Effector CD4-positive, alpha-beta T cell (primary cell): ENCODE data around the gene WSB1.
"Not testable (repeated sequence)": the region's sequence is repeated elsewhere in the genome, so short reads cannot be mapped to it uniquely, and the experiment has no call there.

Experiments used
- DNase-seq: peaks from one replicate; pipeline ENCODE4 v3.0.0-alpha.2; 2020

The WSB1 gene

DNA sequence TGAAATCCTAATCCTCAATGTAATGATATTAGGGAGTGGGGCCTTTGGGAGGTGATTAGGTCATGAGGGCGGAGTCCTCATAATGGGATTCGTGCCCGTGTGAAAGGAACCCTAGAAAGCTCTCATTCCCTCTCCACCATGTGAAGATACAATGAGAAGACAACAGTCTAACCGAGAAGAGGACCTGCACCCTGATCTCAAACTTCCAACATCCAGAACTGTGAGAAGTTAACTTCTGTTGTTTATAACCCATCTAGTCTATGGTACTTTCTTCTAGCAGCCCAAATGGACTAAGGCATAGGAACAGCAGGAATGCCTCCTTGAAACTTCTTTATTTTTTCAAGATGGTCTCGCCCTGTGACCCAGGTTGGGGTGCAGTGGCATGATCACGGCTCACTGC is 24.7 kb downstream of the WSB1 start:
- no peak for DNase-seq

DNA sequence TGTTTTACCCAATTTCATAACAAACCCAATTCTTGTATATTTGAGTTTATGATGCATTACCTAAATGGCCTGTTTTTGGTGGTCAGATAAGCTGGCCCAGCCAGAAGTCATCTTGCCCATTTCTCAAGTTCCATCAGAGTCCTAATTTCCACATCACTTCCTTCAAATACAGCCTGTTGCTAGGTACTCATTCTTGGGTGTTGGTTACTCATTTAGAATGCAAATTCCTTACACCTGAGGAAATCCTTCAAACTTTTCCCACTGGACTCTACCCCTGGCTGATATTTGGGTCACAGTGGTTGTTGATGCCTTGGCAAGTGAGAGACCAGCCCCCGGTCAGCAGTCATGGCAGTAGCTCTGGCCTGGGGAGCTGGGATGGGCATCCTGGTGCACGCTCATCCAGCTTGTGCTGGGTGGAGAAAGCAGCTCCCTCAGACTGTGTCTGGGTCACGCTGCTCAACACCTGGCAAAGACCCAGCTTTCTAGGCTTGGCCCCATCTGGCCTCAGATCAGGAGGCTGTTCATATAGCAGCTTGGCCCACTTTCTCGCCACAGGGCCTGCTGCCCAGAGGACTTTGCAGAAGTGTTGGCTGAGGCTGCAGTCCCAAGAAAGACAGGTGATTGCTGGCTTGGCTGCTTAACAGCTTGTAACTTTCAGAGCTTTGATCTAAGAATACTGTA is 25.8 kb downstream of the WSB1 start:
- no peak for DNase-seq

DNA sequence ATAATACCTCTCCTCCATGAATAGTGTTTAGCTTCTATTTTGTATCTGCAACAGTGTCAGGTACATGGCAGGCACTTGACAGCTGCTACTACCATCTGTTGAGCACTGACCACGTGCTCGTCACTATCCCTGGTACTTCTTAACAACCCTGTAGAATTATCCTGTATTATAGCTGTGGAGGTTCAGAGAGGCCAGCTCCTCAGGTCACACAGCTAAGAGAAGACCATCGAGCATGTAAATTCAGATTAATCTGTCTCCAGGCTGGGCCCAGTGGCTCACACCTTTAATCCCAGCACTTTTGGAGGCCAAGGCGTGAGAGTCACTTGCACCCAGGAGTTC is 26.3 kb downstream of the WSB1 start:
- no peak for DNase-seq

DNA sequence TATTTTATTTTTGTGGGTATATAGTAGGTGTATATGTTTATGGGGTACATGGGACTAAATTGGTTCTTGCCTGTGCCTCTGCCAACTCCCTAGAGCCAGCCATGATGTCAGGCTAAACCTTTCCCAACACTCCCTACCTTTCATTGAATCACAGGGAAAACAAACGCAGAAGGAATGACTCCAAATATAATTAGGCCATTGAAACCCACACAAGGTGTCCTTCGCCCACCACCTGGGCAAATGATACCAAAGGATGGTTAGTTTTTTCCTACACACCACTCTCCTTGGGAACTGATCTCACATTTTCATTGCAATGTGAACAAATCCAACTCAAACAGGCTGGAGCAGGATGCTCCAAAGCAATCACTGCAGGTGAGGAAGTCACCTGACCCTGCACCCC is 27.5 kb downstream of the WSB1 start:
- no peak for DNase-seq

DNA sequence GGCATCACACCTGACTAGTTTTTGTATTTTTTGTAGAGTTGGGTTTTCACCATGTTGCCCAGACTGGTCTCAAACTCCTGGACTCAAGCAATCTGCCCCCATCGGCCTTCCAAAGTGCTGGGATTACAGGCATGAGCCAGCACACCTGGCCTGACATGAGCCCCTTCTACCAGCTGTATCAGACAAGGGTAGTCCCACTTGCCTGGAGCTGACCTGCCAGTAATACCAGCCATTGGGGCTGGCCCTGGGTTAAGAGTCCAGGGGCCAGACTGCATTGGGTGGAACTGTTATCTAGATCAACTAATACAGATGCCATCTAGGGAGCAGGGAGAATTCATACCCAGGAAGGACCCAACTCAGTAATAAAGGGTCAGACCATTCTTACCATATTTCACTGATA is 28.1 kb downstream of the WSB1 start:
- no peak for DNase-seq

DNA sequence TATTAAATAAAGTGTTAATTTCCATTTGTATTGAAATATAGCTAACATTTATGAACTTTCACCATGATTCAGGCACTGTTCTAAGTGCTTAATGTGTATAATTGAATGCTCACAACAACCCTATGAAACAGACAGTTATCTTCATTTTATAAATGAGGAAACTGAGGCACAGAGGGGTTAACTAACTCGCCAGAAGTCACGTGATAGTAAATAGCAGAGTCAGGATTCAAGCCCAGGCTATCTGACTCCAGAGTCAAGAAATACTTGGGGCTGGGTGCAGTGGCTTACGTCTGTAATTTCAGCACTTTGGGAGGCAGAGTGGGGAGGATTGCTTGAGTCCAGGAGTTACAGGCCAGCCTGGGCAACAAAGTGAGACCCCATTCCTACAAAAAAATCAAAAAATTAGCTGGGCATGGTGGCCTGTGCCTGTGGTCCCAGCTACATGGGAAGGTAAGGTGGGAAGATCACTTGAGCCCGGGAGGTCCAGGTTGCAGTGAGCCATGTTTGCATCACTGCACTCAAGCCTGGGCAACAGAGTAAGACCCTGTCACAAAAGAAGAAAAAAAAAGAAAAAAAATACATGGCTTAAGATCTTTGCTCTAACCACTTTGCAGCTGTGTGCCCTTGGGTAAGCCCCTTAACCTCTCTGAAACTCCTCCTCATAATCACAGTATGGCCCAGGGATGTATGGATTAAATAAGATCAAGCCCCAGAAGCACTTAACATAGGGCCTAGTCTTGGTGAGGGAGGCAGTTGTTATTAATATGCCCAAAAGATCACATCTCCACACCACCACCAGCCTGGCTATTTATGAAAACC is 29.0 kb downstream of the WSB1 start:
- DNase-seq = no peak

DNA sequence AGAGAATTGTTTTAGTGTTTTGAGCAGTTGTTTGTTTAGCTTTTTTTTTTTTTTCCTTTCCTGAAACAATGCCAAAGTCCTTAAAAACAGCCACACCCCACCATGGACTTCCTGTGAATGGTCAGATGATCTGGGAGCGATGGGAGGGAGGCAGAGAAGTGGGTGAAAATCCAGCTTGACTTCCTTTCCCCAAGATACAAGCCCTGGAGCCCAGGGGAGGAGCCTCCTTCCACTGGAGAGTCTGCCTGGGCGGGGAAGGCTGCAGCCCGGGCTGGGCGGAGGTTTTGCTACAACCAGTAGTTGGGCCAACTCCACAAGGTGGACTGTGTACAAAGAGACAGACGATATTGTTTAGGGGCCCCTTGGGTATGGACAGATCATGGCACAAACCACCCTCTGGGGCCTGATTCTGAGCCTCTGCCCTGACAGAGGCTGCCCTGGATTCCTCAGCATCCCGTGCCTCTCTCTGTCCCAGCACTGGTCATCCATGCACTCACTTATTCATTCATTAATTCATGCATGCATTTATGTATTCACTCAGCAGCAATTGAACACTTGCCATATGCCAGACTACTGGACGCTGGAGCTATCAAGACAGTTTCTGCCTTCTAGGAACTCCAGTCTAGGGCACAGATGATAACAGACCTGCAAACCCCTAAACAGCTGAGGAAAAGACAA is 29.8 kb downstream of the WSB1 start:
- DNase-seq = no peak

DNA sequence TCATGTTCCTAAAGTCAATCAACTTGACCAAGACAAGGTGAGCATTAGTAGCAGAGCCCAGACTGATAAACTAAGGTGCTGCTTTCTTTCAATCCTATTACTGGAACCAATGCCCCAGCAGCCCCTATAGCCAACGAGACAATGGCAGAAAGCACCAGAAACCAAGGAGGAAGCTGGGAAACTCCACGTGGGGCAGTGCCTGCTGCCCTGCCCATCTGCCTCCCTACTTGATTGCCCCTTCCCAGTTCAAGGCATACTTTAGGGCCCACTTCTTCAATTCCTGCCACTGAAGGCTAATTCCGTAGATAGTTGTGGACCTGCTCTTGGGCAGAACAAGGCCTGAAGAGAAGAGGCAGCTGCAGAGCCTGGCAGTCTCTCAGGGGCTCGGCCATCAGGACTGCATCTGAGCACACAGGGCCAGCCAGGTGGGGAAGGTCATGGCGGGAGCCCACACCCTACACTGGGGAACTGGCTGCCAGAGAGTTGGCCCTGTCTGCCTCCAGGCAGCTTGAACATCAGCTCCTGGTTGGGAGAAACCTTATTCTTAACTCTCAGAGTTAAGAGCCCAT is 30.9 kb downstream of the WSB1 start:
- DNase-seq = no peak

DNA sequence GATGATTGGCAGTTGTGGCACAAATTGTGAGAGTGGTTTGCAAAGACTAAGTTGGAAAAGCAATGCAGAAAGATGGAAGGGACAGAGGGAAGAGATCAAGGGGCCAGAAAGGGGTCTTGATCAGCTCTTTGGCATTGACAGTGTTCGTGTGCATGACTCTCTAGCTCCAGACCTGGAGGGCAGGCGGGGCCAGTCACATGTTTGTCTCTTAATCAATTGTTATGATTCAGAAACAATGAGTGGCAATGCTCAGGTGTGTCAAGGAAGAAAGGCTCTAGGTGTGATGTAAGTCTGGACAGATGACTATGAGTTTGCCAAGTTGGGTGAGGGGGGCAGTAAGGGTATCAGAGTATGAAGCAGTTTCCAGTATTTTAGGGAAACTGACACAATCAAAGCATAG is 32.1 kb downstream of the WSB1 start:
- no peak for DNase-seq

DNA sequence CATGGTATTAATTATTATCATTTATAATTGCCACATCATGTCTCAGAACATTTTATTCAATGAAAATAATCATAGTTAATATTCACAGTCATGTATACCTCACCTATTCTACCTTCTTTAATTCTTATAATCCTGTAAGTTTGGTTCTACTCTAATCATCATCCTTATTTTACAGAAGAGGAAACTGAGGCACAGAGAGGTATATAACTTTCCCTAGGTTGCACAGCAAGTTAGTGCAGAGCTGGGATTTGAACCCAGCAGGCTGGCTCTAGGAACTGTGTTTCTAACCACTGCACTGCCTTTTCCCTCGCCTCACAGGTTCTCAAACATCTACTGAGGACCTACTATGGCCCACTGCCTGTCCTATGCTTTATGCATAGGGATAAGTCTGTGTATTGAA is 32.7 kb downstream of the WSB1 start:
- no peak for DNase-seq

DNA sequence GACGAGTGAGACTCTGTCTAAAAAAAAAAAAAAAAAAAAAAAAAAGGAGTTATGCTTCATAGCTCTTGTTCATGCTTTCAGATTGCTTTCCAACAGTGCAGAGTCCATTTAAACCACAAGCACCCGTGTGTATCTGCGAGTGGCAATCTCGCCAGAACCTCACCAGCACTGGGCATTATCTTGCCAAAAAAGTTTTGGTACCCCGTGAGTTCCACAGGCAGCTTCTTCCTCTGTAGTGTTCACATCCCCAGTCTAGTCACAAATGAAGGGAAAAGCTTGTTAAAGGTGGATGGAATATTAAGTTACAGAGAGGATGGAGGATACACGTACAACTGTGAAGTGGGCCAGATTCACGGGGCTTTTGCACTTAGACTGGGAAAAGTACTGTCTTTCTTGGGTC is 33.5 kb downstream of the WSB1 start:
- DNase-seq = no peak

DNA sequence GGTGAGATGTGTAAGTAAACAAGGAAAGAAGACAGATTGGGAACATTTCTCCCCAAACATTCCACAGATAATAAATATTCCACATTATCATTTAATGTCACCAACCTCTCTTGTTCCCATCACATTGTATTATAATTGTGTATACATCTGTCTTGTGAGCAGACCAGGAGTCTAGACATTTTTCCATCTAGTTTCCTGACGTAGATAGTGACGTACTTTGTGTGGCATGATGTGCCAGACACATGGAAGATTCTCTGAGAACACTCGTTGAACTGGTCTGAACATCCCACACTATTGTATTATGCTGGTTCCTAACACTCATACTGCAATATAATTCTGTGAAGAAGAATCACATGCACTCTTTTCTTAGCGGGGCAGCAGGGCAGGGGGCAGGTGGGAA is 34.0 kb downstream of the WSB1 start:
- no peak for DNase-seq

DNA sequence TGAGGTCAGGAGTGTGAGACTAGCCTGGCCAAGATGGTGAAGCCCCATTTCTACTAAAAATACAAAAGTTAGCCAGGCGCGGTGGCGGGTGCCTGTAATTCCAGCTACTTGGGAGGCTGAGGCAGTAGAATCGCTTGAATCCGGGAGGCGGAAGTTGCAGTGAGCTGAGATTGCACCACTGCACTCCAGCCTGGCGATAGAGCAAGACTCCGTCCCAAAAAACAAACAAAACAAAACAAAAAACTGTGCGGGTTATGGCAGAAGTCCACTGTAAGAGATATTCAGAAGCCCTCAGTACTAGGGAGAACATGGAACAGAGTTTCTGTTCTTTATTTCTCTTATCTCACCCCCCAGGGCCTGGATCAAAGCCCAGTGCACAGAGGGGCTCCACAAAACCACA is 34.8 kb downstream of the WSB1 start:
- not testable (repeated sequence) for DNase-seq

DNA sequence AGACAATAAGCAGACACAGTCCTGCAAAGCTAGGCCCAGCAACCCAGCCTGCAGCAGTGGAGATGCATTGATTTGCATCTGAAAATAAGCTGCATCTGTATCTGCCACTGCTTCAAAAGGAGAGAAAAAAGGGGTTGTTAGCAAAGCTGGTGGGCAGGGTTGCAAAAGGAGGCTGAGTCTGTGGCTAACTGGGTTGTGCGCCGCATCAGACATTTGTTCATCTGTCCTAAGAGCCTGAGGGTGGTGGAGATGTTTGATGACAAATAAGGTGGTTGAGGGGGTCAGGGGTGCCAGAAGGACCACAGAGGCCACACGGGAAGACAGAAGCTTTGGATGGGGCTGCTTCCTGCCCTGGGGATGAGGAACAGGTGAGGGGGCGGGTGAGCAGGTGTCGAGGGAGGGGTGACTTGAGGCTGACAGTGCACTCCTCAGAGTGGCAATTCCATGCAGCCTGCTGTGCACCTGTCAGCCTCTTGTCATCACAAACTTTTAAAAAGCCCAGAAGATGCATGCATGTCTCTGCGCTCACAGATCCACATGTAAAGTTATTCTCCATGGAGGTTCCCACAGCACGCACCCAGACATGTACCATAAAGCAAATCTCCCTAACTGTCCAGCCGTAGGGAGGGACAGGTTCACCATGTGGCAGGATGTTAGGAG is 35.4 kb downstream of the WSB1 start:
- no peak for DNase-seq

DNA sequence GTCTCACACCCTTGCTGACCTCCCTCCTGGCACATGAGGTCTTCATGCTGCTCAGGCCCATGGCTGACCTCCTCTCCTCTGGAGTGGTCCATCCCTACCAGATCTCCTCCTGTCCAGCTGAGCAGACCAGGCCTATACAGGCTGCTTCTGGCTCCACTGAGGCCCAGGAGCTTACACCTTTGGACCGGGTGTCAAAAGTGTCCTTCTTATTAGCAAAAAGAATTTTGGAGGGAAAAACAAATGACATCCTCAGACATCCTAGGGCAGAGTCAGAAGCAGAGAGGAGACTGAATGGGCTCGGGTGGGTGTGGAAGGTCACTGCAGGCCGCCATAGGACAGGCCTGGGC is 38.1 kb downstream of the WSB1 start:
- no peak for DNase-seq

DNA sequence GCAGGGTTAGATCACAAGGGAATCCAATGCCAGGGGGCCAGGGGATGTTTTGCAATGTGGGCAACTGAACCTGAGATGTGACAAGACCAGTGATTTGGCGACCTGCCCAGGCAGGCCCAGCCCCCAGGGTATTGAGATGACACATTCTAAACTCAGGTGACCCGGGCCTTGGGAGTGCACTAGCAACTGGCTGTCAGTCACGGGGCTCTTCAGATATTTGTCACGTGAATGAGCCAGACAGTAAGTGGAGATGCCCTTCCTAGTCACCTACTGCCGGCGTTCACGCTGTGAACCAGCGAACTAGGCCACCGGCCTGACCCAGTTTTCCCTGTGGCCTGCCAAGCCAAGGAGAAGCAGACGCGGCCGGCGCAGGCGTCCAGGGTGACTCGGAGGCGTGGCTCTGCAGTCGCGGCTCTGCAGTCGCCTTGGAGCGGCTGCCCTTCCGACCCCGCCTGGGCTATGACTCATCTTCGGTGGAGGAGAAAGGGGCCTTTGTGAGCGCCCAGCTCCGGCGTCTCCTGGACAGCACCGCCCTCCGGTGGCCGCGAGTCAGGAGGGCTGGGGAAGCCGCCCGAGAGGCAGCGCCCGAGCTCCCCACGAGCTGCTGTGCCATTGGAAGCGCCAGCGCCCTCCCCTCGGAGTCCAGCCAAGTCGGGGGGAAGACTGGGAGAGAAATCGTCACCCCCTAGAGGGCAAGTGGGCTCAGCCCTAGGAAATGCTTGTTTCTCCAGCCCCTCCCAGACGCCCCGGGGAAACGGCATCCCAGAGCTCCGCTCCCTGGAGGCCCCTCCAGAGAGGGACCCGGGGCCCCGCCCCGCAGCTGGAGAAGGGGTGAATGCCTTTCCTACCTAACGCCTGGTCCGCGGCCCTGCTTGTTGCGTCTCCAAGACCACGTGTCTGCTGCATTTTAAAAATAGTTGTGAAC is 38.8 kb downstream of the WSB1 start:
- DNase-seq = peak; percentile 83

DNA sequence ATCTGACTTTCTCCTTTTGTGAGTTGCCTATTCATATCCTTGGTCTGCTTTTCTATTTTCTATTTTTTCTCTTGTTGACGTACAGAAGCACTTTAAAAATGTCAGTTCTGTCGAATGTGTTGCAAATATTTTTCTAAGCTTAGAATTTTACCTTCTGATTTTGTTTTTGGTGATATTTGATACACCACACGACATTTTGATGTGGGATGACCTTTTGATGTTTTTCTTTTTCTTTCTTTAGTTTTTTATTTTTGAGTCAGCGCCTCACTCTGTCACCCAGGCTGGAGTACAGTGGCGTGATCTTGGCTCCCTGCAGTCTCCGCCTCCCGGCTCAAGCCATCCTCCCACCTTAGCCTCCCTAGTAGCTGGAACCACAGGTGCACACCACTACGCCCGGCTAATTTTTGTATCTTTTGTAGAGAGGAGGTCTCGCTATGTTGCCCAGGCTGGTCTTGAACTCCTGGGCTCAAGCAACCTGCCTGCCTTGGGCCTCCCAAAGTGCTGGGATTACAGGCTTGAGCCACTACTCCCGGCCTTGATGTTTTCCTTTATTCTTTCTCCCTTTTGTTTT is 39.6 kb downstream of the WSB1 start:
- no peak for DNase-seq

DNA sequence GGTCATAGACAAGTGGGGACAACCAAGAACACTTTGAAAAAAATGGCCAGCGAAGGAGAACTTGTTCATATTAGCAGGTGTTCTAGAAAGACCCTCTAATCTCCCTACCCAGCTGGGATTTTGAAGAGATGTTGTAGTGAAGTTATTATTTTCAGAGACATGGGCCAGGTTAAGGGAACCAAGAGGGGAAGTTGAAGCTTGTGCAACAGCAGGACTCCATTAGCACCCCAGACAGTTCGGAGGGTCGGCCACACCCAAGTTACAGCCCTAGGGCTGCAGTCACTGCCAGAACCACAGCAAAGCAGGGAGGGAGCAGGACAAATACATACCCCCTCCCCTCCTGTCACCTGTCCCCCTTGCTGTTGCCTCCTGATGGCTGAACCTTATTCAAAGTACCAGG is 42.3 kb downstream of the WSB1 start:
- DNase-seq = no peak

DNA sequence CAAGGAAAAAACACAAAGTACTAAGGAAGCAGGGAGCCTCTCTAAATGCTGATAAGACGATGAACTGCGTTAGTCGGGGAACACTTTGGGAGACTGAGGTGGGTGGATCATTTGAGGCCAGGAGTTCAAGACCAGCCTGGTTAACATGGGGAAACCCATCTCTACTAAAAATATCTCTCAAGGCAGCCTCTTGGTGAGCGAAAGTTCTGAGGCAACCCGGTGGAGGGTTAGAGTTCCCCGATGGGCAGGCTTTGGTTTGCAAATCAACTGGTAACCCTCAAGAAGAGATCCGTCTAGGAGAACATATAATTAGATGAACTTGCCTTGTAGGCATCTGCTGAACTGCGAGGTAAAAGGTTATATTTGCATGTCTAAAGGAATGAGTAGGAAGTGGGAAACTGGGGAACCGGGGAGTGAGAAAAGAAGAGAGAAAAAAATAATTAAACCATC is 44.6 kb downstream of the WSB1 start:
- DNase-seq = no peak

DNA sequence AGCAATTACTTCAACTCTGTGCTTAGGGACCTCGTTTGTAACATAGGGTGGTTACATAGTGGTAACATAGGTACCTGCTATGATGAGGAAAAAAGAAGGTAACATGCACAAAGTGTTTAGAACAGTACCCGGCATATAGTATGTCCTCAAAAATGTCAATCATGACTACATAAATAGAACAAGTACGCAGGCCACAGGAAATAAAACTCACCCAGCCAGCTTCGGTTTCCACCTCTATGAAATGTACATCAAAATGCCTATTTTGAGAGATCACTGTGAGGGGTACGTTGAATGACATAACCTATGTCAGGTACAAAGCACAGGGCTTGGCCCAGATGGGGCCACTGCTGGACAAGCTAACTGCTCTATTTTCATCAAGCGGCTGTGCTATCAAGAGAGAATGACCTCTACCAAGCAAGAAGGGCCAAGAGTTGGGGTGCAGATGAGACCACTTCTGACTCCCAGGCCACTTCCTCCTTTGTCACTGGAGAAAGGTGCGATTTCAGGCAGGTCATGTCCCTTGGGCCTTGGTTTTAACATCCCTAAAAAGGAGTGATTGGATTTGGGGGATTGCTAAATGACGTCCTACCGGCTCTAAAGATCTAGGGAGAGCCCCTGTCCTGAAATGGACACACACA is 45.4 kb downstream of the WSB1 start:
- no peak for DNase-seq

DNA sequence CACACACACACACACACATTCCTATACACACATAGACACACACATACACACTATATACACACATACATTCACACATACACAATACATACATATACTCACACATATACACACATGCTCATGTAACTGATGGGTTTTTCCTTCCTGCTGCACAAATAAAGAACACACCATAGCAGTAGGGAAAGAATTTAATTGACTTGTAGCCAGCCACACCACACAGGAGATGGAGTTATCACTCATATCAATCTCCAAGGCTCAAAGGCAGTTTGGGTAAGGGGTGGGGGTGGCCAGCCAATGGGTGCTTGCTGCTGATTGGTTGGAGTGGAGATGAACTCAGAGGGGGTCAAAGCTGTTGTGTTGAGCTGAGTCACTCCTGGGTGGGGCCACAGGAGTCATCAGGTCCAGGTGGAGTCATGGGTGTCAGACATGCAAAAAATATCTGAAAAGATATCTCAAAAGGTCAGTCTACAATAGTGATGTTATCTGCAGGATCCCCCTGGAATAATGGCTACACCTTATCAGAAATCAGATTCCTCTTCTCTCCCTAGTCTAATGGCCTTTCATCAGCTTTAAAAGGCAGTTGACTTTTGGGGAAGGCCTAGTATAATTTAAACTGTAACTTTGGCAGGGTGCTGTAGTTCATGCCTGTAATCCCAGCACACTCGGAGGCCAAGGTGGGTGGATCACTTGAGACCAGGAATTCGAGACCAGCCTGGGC is 46.1 kb downstream of the WSB1 start:
- DNase-seq = no peak
